Effector CD4-positive, alpha-beta T cell (primary cell): ENCODE data around the gene UBXN11.

Source experiments
- DNase-seq: peaks from one replicate; pipeline ENCODE4 v3.0.0-alpha.2; 2020
- total RNA-seq: gene quantifications from one replicate; lab custom pipeline; 2026; lab: John Stamatoyannopoulos, UW

Gene UBXN11, protein sequence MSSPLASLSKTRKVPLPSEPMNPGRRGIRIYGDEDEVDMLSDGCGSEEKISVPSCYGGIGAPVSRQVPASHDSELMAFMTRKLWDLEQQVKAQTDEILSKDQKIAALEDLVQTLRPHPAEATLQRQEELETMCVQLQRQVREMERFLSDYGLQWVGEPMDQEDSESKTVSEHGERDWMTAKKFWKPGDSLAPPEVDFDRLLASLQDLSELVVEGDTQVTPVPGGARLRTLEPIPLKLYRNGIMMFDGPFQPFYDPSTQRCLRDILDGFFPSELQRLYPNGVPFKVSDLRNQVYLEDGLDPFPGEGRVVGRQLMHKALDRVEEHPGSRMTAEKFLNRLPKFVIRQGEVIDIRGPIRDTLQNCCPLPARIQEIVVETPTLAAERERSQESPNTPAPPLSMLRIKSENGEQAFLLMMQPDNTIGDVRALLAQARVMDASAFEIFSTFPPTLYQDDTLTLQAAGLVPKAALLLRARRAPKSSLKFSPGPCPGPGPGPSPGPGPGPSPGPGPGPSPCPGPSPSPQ
- 39.0 reads per million, percentile 63 among the genes with 10 or more reads in this experiment for total RNA-seq

DNA sequence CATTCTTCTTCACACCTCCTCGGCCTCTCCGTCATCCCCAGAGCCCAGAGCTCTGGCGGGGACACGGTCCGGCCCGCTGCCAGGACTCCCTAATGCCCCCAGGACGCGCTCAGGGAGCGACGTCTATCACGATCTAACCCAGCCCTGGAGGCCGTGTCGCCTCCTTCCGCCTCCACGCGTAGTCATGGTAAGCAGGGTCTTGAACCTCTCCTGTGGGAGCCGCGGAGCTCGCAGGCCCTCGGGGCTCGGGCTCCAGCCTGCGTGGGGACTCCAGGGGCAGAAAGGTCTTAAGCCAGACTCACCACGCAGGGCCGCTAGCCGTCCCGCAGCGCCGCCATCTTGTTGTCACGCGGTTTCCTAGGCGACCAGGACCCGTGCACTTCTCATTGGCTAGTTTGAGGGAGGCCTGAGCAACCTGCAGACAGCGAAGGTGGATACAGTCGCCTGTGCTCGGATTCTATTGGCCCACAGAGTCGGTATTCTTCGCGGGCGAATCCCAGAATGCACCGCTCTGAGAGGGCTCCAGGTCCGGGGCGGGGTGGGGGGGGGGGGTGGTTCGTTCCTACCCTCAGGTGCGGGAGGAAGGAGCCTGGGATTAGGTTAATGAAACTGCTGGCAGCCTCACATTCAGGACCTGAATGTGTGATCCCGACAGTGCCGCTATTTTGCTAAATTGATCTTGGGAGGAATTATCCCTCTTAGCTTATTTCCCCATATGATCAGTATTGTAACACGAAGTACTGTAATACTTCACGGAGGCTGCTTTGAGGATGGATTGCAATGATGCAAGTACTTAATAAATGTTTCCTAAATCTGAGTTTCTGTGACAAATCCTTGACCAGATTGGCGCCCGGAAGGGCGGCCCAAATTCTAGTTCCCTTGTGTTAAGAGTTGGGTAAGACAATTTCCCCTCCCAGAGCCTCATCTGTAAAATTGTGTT lies at the start of gene UBXN11:
Gene UBXN11, minus strand, starts transcription at position 347 of the 940 bp plus-strand sequence. CDS start 3,753 bp downstream, outside the sequence.
- DNase-seq: peak; percentile 92

DNA sequence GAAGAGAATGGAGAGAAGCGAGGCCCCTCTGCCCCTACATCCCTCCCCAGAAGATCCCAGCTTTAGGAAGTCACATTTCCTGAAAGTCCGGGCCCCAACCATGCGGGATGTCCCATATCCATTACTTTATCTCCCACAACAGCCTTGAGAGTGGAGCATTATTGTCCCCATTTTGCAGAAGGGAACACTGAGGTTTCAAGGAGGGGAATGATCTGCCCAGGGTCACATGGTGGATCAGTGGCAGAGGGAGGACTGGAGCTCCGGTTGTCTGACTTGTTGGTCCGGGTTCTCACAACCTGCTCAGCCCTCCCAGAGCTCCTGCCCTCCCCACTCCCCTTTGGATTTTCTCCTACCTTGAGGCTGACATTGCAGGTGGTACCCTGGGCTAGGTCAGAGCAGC lies 49.7 kb upstream of the UBXN11 start:
- no peak for DNase-seq

DNA sequence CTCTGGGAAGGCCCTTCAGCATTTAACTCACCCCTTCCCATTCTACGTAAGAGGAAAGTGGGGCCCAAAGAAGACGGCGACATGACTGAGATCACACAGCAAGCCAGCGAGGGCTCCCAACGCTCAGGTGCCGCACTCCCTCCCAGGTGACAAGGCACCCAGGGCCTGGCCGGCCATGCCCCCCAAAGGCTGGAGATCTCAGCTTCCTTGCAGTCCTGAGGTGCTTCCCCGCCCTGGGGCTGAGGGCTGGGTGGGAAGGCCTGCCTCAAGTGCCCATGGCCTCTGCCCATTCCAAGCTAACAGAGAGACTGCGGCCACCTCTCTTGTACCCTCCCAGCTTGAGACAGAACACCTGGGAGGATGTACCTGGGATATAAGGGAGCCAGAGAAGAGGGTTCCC lies 48.5 kb upstream of the UBXN11 start:
- no peak for DNase-seq

DNA sequence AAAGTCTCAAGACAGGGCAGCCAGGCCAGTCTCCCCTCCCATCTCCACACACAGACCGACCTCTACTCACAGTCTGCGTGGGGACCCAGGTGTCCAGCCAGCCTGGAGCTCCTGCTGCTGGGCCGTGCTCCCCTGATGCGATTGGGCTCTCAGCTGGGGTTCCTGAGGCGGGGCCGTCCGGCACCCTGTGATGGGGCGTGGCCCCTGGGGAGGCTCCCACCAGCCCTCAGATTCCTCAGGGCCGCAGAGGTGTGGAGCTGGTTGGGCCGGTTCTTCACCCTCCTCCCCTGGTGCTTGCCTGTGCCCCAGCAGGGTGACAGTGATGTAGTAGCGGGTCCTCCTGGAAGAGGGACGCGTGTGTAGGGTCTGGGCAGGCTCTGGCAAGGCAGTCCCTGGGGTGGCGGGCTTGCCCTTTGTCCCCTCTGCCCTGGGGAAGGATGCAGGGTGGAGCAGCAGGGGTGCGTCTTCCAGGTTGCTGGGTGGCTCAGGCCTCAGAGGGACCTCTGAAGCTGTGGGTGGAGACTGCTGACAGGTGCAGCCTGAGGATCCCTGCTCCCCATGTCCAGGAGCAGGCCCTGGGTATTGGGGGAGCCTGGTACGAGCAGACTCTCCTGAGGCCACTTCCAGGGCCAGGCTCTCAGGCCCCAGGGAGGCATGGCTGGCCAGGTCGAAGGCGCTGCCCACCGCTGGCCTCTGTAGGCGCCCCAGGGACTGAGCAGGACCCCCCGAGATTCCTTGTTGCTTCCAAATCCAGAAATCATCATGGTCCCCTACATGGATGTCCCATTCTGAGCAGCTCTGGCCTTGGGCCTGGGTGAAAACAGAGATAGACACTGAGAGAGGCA lies 47.8 kb upstream of the UBXN11 start, which contains the start of gene CRYBG2:
Gene CRYBG2, minus strand, starts transcription at position 155 of the 845 bp plus-strand sequence. CDS start 7,473 bp downstream, outside the sequence.
- DNase-seq: no peak

DNA sequence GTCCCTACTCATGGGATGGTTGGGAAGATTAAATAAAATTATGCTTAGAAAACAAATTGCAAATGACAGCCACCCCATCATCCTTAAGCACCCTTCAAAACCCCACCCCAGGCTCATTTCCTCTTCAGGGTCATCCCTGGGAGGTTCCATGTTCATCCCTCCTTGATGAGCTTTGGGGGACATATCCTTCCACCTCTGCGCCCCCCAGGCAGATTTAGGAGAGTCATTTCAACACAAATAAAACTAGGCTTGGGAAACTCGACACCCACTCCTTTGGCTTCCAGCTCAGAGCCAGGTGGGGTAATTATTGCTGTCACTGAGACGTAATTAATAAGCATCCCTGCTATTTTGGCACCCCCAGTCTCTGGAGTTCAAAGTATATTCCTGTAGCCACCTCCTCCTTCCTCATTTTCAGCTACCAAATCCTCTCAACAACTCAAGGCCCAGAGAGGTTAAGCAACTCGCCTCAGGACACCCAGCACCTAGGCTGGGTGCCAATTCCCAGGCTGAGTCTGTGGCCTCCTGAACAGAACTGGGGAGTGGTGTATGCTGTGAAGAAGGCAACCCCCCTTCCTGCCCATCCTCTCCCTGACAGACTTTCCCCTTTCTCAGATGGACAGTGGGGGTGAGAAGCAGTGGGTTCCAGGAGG lies 46.9 kb upstream of the UBXN11 start:
- DNase-seq: no peak

DNA sequence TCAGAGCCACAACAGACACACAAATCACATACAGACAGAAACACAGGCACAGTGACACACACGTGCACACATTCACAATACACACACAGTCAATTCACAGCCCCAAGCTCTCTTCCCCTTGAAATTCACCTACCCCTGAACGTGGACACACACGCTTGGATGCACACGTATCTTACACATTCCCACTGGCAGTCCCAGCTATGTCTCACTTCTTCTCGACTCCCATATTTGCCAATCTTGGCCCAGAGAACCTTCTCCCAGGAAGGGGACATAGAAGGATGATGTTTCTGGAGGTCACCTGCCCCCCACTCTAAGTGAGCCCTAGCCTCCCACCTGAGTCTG lies 45.9 kb upstream of the UBXN11 start:
- DNase-seq: no peak

DNA sequence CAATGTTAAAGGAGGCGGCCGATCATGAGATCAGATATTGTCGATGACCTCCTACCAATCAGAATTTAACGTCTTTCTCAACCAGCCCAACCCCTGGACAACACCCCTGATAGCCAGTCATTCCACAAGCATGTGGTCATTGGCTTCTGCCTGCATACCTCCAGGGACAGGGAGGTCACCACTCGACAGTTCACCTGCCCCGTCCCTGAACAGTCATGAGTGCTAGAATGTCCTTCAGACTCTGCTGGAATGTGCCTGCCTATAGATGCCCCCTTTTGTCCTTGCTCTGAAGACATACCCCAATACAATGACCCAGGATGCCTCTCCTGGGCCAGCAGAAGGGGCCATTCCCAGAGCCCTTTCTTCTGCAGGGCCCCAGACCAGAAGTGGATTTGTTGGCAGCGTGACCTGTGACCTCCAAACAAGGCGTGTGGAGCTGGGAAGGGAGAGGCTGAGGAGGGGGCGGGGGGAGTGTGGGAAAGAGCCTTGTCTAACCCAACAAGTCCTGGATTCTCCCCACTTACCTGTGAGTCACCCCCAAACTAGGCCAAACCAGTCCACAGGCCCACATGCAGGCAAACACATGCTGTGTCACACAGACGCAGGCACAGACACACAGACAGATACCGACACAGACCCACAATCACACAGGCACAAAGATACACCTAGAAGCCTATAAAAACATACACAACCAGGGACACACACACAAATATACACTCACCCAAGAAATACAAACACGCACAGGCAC lies 45.3 kb upstream of the UBXN11 start:
- no peak for DNase-seq

DNA sequence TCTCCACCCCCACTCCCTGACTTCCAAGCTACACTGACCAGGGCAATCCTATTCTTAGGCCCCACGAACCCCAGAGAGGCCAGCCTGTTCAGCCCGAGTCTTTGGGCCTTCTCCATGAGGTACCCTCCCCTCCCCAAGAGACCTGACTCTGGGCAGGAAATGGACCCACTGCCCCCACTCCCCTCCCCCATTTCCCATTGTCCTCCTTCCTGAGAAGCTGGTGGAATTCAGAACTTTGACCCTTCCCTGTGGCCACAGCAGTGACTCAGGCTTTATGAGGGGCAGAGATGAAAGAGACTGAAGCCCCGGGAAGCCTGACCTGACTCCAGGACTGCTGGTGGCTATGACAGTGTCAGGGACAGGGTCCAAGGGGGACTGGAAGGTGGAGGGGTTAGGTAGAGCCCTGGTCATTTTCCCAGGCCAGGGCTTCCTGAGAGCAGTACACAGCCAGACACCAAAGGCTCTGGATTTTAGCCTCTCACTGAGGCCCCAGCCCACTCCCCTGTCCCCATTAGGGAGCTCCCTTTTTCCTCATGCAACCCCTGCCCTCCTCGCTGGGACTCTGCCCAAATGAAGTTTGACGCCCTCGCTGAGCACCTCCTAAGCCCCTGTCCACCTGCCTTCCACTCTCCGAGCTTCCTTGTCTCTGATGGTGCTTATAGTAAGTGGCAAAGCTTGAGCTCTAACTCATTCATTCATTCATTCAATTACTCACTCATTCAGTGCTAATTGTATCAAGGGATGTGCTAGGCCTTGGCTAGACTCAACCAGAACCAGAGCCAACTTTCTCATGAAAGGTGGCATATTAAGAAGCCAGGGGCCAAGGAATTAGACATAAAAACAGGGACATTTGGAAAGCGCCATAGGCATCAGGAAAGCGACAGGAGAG lies 44.5 kb upstream of the UBXN11 start:
- DNase-seq: no peak

DNA sequence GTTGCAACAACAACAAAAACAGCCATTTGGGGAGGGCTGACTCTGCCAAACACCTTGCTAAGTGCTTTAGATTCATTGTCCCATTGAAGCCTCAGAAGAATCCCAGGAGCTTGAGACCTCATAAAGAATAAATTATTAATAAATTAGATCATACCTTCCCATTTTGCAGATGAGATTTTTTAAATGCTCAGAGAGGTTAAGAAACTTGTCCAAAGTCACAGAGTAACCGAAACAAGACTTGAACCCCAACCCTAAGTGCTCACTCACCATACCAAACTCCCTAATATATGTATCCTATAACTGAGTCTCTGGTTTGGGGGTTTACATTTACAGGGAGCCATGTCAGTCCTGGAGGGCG lies 43.9 kb upstream of the UBXN11 start:
- no peak for DNase-seq

DNA sequence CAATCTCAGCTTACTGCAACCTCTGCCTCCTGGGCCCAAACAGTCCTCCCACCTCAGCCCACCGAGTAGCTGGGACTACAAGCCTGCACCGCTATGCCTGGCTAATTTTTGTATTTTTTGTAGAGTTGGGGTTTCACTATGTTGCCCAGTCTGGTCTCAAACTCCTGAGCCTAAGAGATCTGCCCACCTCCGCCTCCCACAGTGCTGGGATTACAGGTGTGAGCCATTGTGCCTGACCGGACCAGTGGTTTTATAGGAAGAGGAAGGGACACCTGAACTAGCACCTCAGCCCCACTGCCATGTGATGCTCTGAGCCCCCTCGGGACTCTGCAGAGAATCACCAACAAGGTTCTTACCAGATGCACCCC lies 43.4 kb upstream of the UBXN11 start:
- DNase-seq: no peak

DNA sequence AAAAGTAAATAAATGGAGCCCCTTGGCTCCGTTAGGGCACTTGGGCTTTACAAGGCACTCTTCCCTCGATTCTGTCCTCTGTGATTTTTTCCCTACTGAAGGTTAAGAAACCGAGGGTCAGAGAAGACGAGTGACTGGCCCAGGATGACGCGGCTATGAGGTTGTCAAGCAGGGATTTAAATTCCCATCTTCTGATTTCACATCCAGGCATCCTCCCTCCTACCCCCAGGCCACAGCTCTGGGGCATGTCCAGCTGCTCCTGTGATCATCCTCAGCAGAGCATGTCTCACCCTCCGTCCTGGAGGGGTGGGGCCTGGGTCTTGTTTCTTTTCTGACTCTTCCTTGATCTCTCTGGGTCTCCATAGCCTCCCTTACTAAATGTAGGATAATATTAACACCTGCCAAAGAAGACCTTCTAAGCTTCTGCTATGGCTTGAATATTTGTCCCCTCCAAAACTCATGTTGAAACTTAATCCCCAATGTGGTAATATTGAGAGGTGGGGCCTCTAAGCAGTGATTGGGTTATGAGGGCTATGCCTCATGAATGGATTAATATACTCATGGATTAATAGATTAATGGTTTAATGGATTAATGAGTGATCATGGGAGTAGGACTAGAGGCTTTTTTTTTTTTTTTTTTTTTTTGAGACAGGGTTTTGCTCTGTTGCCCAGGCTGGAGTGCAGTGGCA lies 42.9 kb upstream of the UBXN11 start:
- DNase-seq: no peak

DNA sequence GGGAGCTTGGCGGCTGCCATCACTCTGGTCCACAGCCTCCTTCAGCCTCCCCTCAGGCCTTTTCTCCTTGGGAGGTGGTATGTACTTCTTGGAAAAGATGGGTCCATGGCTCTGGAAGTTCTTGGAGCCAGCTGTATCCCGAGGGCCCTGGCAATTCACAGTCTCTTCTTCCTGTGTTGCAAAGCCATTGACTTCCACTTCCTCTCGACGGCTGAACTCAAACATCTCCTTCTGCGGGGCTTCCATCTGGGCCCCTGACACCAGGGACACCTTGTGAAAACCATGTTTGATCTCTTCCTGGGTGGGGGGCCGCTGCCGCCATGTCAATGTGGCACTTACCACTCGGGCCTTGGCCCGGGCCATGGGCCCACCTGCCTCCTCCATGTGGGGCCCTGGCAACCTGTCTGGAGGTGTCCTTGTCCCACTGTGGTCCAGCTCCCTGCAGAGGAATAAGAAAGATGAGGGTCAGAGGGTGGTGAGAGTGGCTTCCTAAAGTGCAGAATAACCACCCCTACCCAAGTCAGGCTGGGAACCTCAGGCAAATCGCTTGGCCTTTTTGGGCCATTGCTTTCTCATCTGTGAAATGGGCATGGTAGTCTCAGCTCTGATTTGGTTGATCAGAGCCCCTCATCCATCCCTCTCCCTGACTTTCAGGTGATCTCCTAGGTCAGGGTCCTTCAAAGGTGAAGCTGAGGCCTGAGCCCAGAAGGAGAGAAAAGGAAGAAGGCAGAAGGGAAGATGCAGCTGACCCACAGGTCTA lies 40.0 kb upstream of the UBXN11 start:
- DNase-seq: no peak

DNA sequence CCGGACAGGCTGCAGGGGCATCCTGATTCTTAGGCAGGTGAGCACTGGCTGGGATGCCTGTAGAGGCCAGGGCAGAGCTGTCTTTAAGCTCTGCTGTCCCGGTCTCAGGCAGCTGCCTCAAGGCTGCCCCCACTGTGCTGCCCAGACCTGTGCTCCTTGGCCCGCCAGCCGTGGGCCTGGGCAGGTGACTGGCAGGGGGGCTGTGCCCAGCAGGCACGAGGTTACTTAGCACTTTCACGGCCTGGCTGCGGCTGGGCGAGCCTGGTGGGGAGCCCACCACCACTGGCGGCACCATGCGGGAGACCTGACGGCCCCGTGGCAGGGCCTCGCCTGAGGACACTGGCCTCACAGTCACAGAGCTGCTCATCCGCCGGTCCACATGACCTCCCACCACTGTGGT lies 39.3 kb upstream of the UBXN11 start:
- DNase-seq: no peak

DNA sequence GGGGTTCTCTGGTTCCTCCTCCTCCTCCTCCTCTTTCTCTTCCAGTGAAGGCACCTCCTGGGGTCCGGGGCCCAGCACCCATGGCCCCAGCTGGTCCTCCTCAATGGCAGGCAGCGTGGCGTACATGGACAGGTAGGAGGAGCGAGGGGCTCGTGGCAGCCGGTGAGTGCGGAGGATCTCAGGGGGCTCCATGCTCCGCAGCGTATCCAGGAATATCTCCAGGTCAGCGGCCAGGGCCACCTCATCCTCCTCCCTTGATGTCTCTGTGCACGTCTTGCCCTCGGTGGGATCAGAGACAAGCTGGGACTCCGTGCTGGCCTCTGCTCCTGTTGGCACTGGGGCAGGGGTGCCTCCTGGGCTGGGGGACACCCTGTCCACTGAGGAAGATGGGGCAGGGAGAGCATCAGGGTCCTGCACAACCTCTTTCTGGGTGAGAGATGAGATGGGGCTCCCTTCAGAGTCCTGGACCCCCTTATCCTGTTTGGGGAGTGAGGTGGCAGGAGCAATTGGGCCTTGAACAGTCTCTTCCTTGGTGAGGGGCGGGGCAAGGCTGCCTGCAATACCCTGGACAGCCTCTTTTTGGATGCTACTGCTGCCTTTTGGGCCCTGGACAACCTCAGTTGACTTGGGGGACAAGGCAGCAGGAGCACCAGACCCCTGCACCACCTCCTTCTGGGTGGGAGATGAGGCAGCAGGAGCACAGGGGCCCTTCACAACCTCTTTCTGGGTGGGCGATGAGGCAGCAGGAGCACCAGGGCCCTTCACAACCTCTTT lies 37.9 kb upstream of the UBXN11 start:
- DNase-seq: no peak

DNA sequence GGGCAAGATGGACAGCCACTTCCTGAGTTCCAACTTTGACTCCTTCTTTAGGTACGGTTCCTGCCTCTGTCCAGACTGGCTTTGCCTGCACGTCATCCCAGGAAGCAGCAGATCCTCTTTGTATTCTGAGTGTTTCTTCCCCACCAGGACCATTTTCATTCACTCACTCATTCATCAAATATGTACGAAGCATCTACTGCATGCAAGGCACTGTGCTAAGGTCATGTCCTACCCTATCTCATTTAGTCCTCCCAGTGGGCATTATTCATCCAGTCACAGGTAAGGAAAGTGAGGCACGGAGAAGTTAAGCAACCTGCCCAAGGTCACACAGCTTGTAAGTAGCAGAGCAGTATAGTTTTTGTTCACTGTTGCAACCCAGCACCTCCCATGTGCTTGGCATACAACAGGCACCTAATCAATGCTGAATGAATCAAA lies 33.6 kb upstream of the UBXN11 start:
- DNase-seq: no peak

DNA sequence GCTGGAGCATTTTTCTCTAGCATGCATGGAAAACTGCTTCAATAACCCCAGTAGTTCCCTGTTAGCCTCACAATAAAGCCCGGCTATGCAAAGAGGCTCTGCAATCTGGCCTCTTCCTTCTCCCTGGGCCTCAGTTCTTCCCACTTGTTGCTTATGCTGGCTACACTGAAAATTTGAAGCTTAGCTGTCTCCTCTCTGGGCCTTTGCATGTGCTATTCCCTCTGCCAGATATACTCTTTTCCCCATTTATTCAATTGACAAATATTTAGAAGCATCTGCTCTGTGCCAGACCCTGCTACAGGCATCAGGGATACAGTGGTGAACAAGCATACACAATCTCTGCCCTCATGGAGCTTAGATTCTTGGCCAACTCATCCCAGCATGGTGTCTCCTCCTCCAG lies 32.2 kb upstream of the UBXN11 start:
- no peak for DNase-seq

DNA sequence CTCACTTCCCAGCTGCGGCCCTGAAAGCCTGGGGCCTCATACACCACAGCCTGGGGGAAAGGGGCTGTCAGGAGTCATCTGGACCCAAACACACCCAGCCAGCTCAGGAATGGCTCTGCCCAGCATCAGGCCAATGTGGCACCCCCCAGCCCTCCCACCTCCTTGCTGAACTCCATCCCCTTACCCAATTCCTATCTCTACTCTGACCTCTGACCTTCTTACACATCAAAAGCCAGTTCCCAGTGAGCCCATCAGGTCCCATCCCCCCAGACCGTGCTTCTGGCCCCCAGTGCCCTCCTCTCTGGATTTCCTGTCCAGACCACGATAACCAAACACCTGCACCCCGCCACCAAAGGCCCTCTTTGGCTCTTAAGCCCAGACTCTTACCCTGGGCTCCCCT lies 31.2 kb upstream of the UBXN11 start:
- DNase-seq: no peak

DNA sequence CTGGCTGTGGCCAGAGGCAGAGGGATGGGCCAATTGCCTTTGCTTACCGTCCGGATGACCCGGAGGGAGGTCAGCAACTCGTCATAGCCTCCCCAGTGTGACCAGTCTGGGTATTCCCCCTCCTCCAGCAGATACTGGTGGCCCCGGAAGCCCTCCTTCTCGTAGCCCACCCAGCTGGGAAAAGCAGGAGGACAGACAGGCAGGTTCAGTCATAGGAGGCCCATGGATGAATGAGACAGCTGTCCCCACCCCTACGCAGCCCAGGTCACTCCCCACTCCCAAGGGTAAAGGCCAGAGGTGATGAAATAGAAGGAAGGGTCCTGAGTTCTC lies 30.7 kb upstream of the UBXN11 start:
- DNase-seq: no peak
